Measurements from ENCODE around the gene BEST1. TPM values are rescaled to one million over a fixed set of nuclear protein-coding genes. Genes with fewer than 3 reads are reported as not detected.

BEST1 gene
- total and polyA plus RNA-seq, 2 donors (not counting 3 experiments of a cell fraction or from before 2014, with no cell fraction given) = 0.04 TPM; not detected in 1

DNA sequence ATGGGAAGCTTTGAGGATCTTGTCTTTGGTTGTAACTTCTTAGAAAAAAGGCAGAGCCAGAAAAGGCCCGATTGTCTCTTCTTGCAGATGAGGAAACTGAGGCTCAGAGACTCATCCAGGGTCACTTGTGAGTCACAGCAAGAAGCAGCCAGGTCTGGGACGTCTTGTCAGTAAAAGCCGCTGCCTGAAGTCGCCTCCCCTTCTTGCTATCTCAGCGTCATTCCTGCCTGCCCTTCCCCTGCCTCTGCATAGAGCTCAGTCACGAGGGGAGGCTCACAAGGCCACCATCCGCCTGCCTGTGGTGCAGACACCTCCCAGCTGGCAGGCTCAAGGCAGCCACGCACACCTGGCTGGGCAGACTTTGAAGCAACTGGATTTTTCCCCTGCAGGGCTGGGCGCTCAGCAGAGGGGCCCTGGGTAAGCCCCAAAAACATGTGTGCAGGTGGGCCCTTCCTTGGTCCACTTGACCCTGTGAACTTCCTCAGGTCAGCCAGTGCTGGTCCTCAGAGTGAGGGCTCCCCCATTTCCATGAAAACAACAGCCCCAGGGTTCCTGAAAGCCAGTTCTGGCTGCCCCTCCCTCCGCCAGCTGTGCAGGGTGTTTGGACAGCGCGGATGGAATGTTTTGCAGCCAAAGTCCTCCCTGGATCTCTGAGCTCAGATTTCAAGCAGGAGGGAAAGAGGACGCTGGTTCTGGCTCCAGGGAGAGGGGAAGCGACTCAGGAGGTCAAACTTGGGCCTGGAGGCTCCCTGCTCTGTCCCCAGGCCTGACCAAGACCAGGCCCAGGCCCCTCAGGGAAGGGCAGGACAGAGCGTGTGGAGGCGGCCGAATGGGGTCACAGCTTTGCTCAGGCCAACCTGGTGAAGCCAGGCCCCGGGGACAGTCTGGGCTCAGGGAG, 26.7 kb upstream of the BEST1 start:
- no peak overlapping the region for H3K9ac ChIP-seq (replicated peaks; ENCODE audit: extremely low read depth, insufficient read depth, low read length)
- ChIA-PET CTCF (interaction anchor here (0.7 to 1.7 kb wide), 6 partner anchors 15 to 185 kb away, joined by 3 to 8 read pairs (median 5); no protein-coding TSS in a partner anchor), POLR2A (interaction anchor here (0.6 kb wide), 1 partner anchor 23 kb away, joined by 4 read pairs; no protein-coding TSS in a partner anchor)
- no peaks in the 10 kb centered on the region for H3K36me3 ChIP-seq (ENCODE audit: control insufficient read depth in 2 of 2, extremely low read depth in 1 of 2, insufficient read depth in 2 of 2, low read length in 2 of 2)
- H3K27me3 ChIP-seq (ENCODE audit: control insufficient read depth in 2 of 2, insufficient read depth in 2 of 2, low read length in 2 of 2) = peaks cover 5 to 28% of the 10 kb centered on the region in 2 experiments
- H3K4me3 ChIP-seq (replicated peaks in 1 of 3; ENCODE audit: insufficient read depth in 1 of 3, low read depth in 1 of 3, low read length in 3 of 3) = no peak overlapping the region
- no peak for TF ChIP-seq EZH2 (IDR thresholded peaks at IDR 0.05; ENCODE audit: borderline replicate concordance, low read depth, low read length, severe bottlenecking)
- TF ChIP-seq FOS (IDR thresholded peaks at IDR 0.05; ENCODE audit: borderline replicate concordance, insufficient read depth, low read length) = no peak
- TF ChIP-seq, protein P1, sequence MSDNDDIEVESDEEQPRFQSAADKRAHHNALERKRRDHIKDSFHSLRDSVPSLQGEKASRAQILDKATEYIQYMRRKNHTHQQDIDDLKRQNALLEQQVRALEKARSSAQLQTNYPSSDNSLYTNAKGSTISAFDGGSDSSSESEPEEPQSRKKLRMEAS (IDR thresholded peaks at IDR 0.05; ENCODE audit: insufficient read depth, insufficient read length) = no peak
- TF ChIP-seq MYC (IDR thresholded peaks at IDR 0.05; ENCODE audit: low read depth, low read length) = no peak
- TF ChIP-seq GATA2 (IDR thresholded peaks at IDR 0.05; ENCODE audit: insufficient read depth, insufficient read length, low read depth, low read length) = no peak
- no peak for TF ChIP-seq POLR2AphosphoS5 (IDR thresholded peaks at IDR 0.05; ENCODE audit: insufficient read depth, low read depth, low read length)
- TF ChIP-seq POLR2A (IDR thresholded peaks at IDR 0.05; ENCODE audit: low read depth, low read length) = no peak
- TF ChIP-seq, protein P2, sequence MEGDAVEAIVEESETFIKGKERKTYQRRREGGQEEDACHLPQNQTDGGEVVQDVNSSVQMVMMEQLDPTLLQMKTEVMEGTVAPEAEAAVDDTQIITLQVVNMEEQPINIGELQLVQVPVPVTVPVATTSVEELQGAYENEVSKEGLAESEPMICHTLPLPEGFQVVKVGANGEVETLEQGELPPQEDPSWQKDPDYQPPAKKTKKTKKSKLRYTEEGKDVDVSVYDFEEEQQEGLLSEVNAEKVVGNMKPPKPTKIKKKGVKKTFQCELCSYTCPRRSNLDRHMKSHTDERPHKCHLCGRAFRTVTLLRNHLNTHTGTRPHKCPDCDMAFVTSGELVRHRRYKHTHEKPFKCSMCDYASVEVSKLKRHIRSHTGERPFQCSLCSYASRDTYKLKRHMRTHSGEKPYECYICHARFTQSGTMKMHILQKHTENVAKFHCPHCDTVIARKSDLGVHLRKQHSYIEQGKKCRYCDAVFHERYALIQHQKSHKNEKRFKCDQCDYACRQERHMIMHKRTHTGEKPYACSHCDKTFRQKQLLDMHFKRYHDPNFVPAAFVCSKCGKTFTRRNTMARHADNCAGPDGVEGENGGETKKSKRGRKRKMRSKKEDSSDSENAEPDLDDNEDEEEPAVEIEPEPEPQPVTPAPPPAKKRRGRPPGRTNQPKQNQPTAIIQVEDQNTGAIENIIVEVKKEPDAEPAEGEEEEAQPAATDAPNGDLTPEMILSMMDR (IDR thresholded peaks at IDR 0.05; ENCODE audit: extremely low read depth in 1 of 2, insufficient read depth in 1 of 2, low read depth in 1 of 2, low read length in 2 of 2) = no peak
- no peak for TF ChIP-seq JUN (IDR thresholded peaks at IDR 0.05; ENCODE audit: borderline replicate concordance, insufficient read depth, insufficient read length, low read depth)
- no peaks in the 10 kb centered on the region for H3K9me1 ChIP-seq (replicated peaks; ENCODE audit: control insufficient read depth, extremely low read depth, insufficient read depth, low read length)
- H3K4me1 ChIP-seq (ENCODE audit: control insufficient read depth, extremely low read depth, insufficient read depth, low read length) = no peaks in the 10 kb centered on the region
- no peaks in the 10 kb centered on the region for H3K79me2 ChIP-seq (ENCODE audit: control insufficient read depth, insufficient read depth, low read length)
- no peak overlapping the region for H2AFZ ChIP-seq (ENCODE audit: low read depth, low read length)
- no peak overlapping the region for H3K4me2 ChIP-seq (ENCODE audit: insufficient read depth, low read length)
- dilution Hi-C loops (cut with MboI; ENCODE audit: extremely low pct_ligation_motif_present, low sequenced_read_pairs) (loop anchor here (10.0 kb wide), 1 partner anchor 181 kb away; no protein-coding TSS in a partner anchor), intact Hi-C loops (cut with micrococcal nuclease) (no loop called here)
- BruUV-seq (replicated peaks) = no TSS peak
- H3K27ac ChIP-seq (ENCODE audit: insufficient read depth, low read depth, low read length) = no peak overlapping the region
- H3K9me3 ChIP-seq (replicated peaks; ENCODE audit: control insufficient read depth, insufficient read depth, low read length) = no peaks in the 10 kb centered on the region
- no peaks in the 10 kb centered on the region for H4K20me1 ChIP-seq (replicated peaks; ENCODE audit: control insufficient read depth, extremely low read depth, insufficient read depth, low read length)
- DNase-seq (ENCODE audit: low read depth, low spot score) (no peak), FAIRE-seq (no peak)
